ENCODE results near the gene PTER. TPM values are rescaled to one million over a fixed set of nuclear protein-coding genes. Genes with fewer than 3 reads are reported as not detected.

The PTER gene
- total and polyA plus RNA-seq, 9 of the 15 experiments (the other 6 are each of a cell fraction or from before 2014, with no cell fraction given): 15.5 to 42.1 (median 28.6) TPM

DNA sequence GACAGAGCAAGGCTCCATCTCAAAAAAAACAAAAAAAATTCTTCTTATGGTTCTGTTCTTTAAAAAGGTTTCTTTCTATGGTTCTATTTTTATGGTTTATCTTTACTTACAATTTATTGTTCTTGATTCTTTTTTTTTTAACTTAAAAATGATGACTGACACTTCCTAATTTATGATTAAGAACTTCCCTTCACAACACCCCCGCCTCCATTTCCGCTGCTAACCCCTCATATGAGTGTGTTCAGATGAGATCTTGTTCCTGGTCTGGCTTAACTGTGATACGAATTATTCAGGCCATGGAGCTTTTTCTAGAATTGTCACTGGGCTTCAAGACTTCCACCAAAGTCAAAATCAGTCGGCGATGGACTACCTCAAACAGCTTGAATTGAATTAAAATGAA is 33.9 kb downstream of the PTER start (continued):
- peak; percentile 58; the same call in 1 of the 2 replicates for TF ChIP-seq EP300 (IDR thresholded peaks at IDR 0.05; ENCODE audit: low read length)
- TF ChIP-seq SMARCA4 (IDR thresholded peaks at IDR 0.05): 0 out of 2 replicates have a peak, but pooled peaks have one; percentile 35
- TF ChIP-seq, protein P1, sequence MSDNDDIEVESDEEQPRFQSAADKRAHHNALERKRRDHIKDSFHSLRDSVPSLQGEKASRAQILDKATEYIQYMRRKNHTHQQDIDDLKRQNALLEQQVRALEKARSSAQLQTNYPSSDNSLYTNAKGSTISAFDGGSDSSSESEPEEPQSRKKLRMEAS (CRISPR knock-in tag; IDR thresholded peaks at IDR 0.05): no peak
- TF ChIP-seq, protein P2, sequence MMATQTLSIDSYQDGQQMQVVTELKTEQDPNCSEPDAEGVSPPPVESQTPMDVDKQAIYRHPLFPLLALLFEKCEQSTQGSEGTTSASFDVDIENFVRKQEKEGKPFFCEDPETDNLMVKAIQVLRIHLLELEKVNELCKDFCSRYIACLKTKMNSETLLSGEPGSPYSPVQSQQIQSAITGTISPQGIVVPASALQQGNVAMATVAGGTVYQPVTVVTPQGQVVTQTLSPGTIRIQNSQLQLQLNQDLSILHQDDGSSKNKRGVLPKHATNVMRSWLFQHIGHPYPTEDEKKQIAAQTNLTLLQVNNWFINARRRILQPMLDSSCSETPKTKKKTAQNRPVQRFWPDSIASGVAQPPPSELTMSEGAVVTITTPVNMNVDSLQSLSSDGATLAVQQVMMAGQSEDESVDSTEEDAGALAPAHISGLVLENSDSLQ (IDR thresholded peaks at IDR 0.05): peak; percentile 88
- TF ChIP-seq CBFA2T3 (IDR thresholded peaks at IDR 0.05): peak; percentile 50; the same call in 1 of the 2 replicates
- TF ChIP-seq TAL1 (IDR thresholded peaks at IDR 0.05): 0 out of 2 replicates have a peak, but pooled peaks have one; percentile 9
- peak; percentile 26; the same call in 1 of the 2 replicates for TF ChIP-seq TCF3 (CRISPR knock-in tag; IDR thresholded peaks at IDR 0.05)
- peak; percentile 85 for TF ChIP-seq MEIS2 (IDR thresholded peaks at IDR 0.05; ENCODE audit: partially characterized antibody)
- TF ChIP-seq, protein P3, sequence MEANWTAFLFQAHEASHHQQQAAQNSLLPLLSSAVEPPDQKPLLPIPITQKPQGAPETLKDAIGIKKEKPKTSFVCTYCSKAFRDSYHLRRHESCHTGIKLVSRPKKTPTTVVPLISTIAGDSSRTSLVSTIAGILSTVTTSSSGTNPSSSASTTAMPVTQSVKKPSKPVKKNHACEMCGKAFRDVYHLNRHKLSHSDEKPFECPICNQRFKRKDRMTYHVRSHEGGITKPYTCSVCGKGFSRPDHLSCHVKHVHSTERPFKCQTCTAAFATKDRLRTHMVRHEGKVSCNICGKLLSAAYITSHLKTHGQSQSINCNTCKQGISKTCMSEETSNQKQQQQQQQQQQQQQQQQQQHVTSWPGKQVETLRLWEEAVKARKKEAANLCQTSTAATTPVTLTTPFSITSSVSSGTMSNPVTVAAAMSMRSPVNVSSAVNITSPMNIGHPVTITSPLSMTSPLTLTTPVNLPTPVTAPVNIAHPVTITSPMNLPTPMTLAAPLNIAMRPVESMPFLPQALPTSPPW (CRISPR knock-in tag; IDR thresholded peaks at IDR 0.05): peak; percentile 28; the same call in 1 of the 2 replicates
- peak; percentile 64; the same call in 1 of the 2 replicates for TF ChIP-seq EGR1 (conservative IDR thresholded peaks at IDR 0.05)
- peak; percentile 57 for TF ChIP-seq ARID1B (IDR thresholded peaks at IDR 0.05)
- peak; percentile 55 for TF ChIP-seq DPF2 (IDR thresholded peaks at IDR 0.05)

Data from K562 (cell line).